A549 treated with RU486 at 1 μM for 4 hours (cell line): ENCODE measurements around the gene SLC2A9. TPM values are rescaled to one million over a fixed set of nuclear protein-coding genes. Genes with fewer than 3 reads are reported as not detected.

Experiments used
- total RNA-seq: library from RNA; stranded (reverse); fragments of 200-300 nt; extraction: Qiagen RNA extraction; gene quantifications from 5 replicates; pipeline ENCODE4 v1.2.3, GENCODE V29; 2022; ENCODE audit warnings: low read depth

The SLC2A9 gene
- total RNA-seq: 0.21 to 1.00 TPM (median 0.39 TPM) in 5 replicates

DNA sequence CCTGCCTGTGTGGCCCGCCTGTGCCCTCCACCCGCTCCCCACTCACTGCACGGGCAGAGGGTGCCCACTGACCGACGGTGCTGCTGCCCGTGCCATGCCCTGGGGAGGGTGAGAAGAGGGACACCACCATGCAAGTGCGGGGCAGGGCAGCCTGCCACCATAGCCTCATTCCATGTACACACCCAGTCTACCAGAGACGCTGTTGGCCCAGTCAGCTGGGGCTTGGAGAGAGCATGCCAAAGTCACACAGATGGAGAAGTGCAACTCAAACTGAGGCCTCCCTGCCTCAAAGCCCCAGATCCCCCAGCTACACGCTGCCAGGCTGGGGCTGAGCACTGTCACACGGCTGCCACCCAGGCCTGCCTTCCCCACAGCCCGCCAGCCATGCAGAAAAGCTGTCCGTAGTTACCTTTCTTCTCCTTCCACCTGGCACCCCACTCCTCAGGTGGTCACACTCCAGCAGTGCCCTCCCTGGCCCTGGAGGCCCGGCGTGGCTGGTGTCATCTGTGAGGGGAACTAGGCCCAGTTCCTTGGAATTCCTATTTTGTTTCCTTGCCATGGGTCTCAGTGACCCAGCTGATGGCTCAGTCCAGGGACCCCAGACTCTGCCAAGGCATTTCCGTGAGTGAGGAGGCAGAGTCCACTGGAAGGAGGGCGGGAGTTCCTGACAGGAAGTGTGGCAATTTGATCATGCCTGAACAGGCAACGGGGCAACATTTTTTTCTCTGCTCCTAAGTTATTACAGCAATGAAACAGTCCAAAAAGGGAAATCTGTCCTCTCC lies at the start of gene SLC2A9:
TSS of gene SLC2A9 (minus strand) at position 627 of the 782 bp plus-strand sequence. CDS start at position 559, 68 bp downstream.

DNA sequence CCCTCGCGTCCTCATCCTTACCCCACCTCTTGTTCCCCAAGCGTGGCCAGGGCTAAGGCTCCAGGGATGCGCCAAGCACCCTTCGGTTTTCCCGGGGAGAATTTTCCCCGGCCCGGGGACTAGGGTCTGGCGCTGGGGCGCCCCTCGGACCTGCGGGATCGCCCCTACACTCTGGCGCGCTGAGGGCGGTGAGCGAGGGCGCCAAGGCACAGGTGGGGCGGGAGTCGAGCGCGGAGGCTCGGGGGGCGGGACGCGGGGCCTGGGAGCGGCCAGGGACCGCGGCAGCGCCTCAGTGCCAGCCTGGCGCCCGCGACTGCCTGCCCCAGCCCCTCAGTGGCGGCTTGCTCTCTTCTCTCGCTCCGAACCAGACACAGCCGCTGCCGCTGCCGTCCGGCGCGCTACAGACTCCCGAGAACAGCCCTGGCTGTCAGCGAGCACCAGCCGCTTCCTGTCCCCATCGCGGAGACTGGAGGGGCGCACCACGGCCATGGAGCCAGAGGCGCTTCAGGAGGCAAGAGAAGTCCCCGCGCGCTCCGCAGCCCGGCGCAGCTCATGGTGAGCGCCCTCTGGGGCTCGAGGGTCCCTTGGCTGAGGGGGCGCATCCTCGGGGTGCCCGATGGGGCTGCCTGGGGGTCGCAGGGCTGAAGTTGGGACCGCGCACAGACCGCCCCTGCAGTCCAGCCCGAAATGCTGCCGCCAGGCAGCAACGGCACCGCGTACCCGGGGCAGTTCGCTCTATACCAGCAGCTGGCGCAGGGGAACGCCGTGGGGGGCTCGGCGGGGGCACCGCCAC lies 239.8 kb downstream of the SLC2A9 start, which contains the start of gene DRD5:
TSS of gene DRD5 (plus strand) at position 292 of the 793 bp plus-strand sequence. CDS start at position 688, 396 bp downstream.

Other genes with a start within 250 kb of the SLC2A9 start
- not detected in 5 replicates for gene DRD5, start 239.9 kb downstream of the SLC2A9 start, total RNA-seq
- 190 to 211 TPM (median 207 TPM) in 5 replicates for gene WDR1, start 95.3 kb upstream of the SLC2A9 start, total RNA-seq